GM12878 (cell line): ENCODE results near the gene MAP4K4. TPM values are rescaled to one million over a fixed set of nuclear protein-coding genes. Genes with fewer than 3 reads are reported as not detected.

Experiments
- ATAC-seq: fragments of 200-7000 bp; cut with Tn5 transposase; 3 replicates; pipeline ENCODE4 v1.9.1; 2020; ENCODE audit warnings: mild to moderate bottlenecking, moderate library complexity
- BruUV-seq: library from RNA; stranded (reverse); fragments of 400-500 nt; replicated peaks from 2 replicates; lab custom pipeline; 2021; lab: Mats Ljungman, UMichigan
- CTCF ChIA-PET: fragments of 300-600 bp; sonication (Branson Sonifier 250); formaldehyde crosslinking; extraction: SDS; loops from one replicate; lab custom pipeline; 2021; ENCODE audit warnings: inconsistent platforms; lab: Yijun Ruan, JAX
- POLR2A ChIA-PET: fragments of 350-600 bp; formaldehyde crosslinking; extraction: SDS; loops from one replicate; lab custom pipeline; 2021; ENCODE audit warnings: inconsistent platforms; lab: Charles Lee
- RAD21 ChIA-PET: fragments of 300-600 bp; sonication (Branson Sonifier 250); formaldehyde crosslinking; loops from one replicate; lab custom pipeline; 2023; ENCODE audit warnings: antibody characterized with exemption; ENCODE audit not compliant: unreplicated experiment; lab: Charles Lee
- SMC1A ChIA-PET: fragments of 300-600 bp; sonication (Branson Sonifier 250); formaldehyde crosslinking; loops from one replicate; lab custom pipeline; 2023; ENCODE audit not compliant: unreplicated experiment, uncharacterized antibody; lab: Charles Lee
- DNase-seq: peaks from one replicate; pipeline ENCODE4 v3.0.0-alpha.2; 2011; ENCODE audit warnings: low read depth, low spot score
- FAIRE-seq: peaks from 3 replicates; lab custom pipeline; 2011; peaks lifted over from hg19 to GRCh38; lab: Jason Lieb, UNC
- H2AFZ ChIP-seq: 2 replicates; pipeline ENCODE4 v1.6.0; 2011; ENCODE audit warnings: low read depth, low read length, control low read depth; ENCODE audit not compliant: control insufficient read depth
- H3K27ac ChIP-seq: 2 replicates; pipeline ENCODE4 v1.5.1; 2011; ENCODE audit warnings: control low read depth; ENCODE audit not compliant: control insufficient read depth, insufficient read depth
- H3K27me3 ChIP-seq, 2 experiments: replicated peaks in 1 of 2; 2 replicates each; pipeline versions ENCODE4 v1.6.0 to v1.6.1; 2011; ENCODE audit warnings: low read length in 1 of 2; ENCODE audit not compliant: control insufficient read depth in 2 of 2, insufficient read depth in 2 of 2
- H3K36me3 ChIP-seq, 2 experiments: 2 replicates each; pipeline ENCODE4 v1.5.1; 2011; ENCODE audit warnings: low read length in 1 of 2; ENCODE audit not compliant: control insufficient read depth in 2 of 2, insufficient read depth in 2 of 2
- H3K4me1 ChIP-seq: 2 replicates; pipeline ENCODE4 v1.6.1; 2011; ENCODE audit warnings: mild to moderate bottlenecking, low read length, moderate library complexity, mixed read lengths; ENCODE audit not compliant: control insufficient read depth, insufficient read depth
- H3K4me2 ChIP-seq: 2 replicates; pipeline ENCODE4 v1.6.0; 2011; ENCODE audit warnings: control low read depth; ENCODE audit not compliant: control insufficient read depth, insufficient read depth
- H3K4me3 ChIP-seq: fragments of 200-600 bp; sonication (generic); 2 replicates; pipeline ENCODE4 v1.5.1; 2016
- H3K79me2 ChIP-seq: 2 replicates; pipeline ENCODE4 v1.6.0; 2011; ENCODE audit warnings: low read length; ENCODE audit not compliant: control insufficient read depth, insufficient read depth
- H3K9ac ChIP-seq: 2 replicates; pipeline ENCODE4 v1.8.0; 2011; ENCODE audit warnings: low read length, control low read depth, mixed read lengths; ENCODE audit not compliant: control insufficient read depth, insufficient read depth
- H3K9me3 ChIP-seq: replicated peaks from 3 replicates; pipeline ENCODE4 v1.5.1; 2011; ENCODE audit warnings: mild to moderate bottlenecking, low read length; ENCODE audit not compliant: control insufficient read depth, insufficient read depth
- H4K20me1 ChIP-seq: 2 replicates; pipeline ENCODE4 v1.6.0; 2011; ENCODE audit not compliant: control insufficient read depth, insufficient read depth
- ATF7 ChIP-seq: fragments of 450-650 bp; IDR thresholded peaks from 2 replicates; pipeline ENCODE4 v1.6.1; 2016; ENCODE audit warnings: low read depth, mild to moderate bottlenecking
- DPF2 ChIP-seq: fragments of 450-650 bp; IDR thresholded peaks from 2 replicates; pipeline ENCODE4 v1.6.1; 2017; ENCODE audit warnings: mild to moderate bottlenecking
- EZH2 ChIP-seq: IDR thresholded peaks from 2 replicates; pipeline ENCODE4 v1.6.1; 2012; ENCODE audit warnings: low read depth, mild to moderate bottlenecking, control low read depth, inconsistent platforms, low read length, borderline replicate concordance; ENCODE audit not compliant: control insufficient read depth
- FOXK2 ChIP-seq: fragments of 450-650 bp; IDR thresholded peaks from 2 replicates; pipeline ENCODE4 v1.6.1; 2017; ENCODE audit warnings: mild to moderate bottlenecking, moderate library complexity
- IKZF1 ChIP-seq: fragments of 450-650 bp; conservative IDR thresholded peaks from 2 replicates; pipeline ENCODE4 v1.6.1; 2017; ENCODE audit warnings: antibody characterized with exemption, mild to moderate bottlenecking
- NFIC ChIP-seq: IDR thresholded peaks from 2 replicates; pipeline ENCODE4 v1.6.1; 2012; ENCODE audit warnings: low read depth, mild to moderate bottlenecking, inconsistent platforms, low read length, moderate library complexity
- RFX5 ChIP-seq: IDR thresholded peaks from 2 replicates; pipeline ENCODE4 v1.6.1; 2011; ENCODE audit warnings: low read depth, low read length, improper control_type of control experiment
- RUNX3 ChIP-seq: IDR thresholded peaks from 2 replicates; pipeline ENCODE4 v1.6.1; 2012; ENCODE audit warnings: low read length, inconsistent platforms
- SMC3 ChIP-seq: IDR thresholded peaks from 2 replicates; pipeline ENCODE4 v1.6.1; 2011; ENCODE audit warnings: low read length, improper control_type of control experiment, borderline replicate concordance
- SREBF2 ChIP-seq: IDR thresholded peaks from 2 replicates; pipeline ENCODE4 v1.6.1; 2012; ENCODE audit warnings: mild to moderate bottlenecking, low read length
- SUZ12 ChIP-seq: fragments of 200-600 bp; sonication (generic); IDR thresholded peaks from one replicate; pipeline ENCODE4 v1.6.1; 2018; ENCODE audit warnings: antibody characterized with exemption, mild to moderate bottlenecking; ENCODE audit not compliant: unreplicated experiment
- TCF7 ChIP-seq: IDR thresholded peaks from 2 replicates; pipeline ENCODE4 v1.6.1; 2014; ENCODE audit warnings: antibody characterized with exemption, borderline replicate concordance
- ZBTB4 ChIP-seq: fragments of 450-650 bp; formaldehyde crosslinking; IDR thresholded peaks from 2 replicates; pipeline ENCODE4 v1.4.0; 2022; ENCODE audit warnings: mild to moderate bottlenecking, moderate library complexity
- ZNF207 ChIP-seq: fragments of 450-650 bp; IDR thresholded peaks from 2 replicates; pipeline ENCODE4 v1.6.1; 2014; ENCODE audit warnings: antibody characterized with exemption, mild to moderate bottlenecking, borderline replicate concordance
- WGBS: methylation state at CpG from one replicate; pipeline ENCODE4 v1.1.6; 2016; ENCODE audit warnings: low lambda C conversion rate; ENCODE audit not compliant: insufficient replicate concordance, insufficient coverage; ENCODE audit errors: missing lambda C conversion rate; 5-methylcytosine and 5-hydroxymethylcytosine counted together
- in situ Hi-C: fragments of 300-500 bp; cut with MboI; formaldehyde crosslinking; loops from 9 replicates; pipeline ENCODE4 v1.14.3; 2018; ENCODE audit warnings: mixed read lengths
- intact Hi-C: fragments of 100-400 bp; cut with micrococcal nuclease; formaldehyde crosslinking; loops from one replicate; pipeline ENCODE4 v1.14.2; 2022; ENCODE audit not compliant: unreplicated experiment
- polyA plus RNA-seq, 11 experiments: library from polyadenylated mRNA; depleted of rRNA in 4 of 11; unstranded in 6 of 11; stranded (reverse) in 5 of 11; fragments of >200 nt; fragmentation: Nextera tagmentation in 4 of 11; fragmentation: Illumina TruSeq in 1 of 11; extraction: Ambion mirVana in 4 of 11; extraction: Trizol in 1 of 11; gene quantifications; 1 replicate in 1 of 11; 2 replicates in 10 of 11; pipeline versions ENCODE4 v1.2.1 to v1.2.3, GENCODE V29; 2011 to 2016; ENCODE audit warnings: inconsistent platforms in 2 of 11, missing spikeins in 2 of 11, low read depth in 1 of 11
- total RNA-seq, 4 experiments: library from RNA; depleted of rRNA in 3 of 4; stranded (reverse); fragments of >200 nt in 3 of 4; fragmentation: Illumina TruSeq in 1 of 4; extraction: Trizol in 1 of 4; gene quantifications; 2 replicates each; pipeline versions ENCODE4 v1.2.1 to v1.2.3, GENCODE V29; 2013 to 2021
- TF ChIP-seq, protein P1 (sequence below): fragments of 450-650 bp; IDR thresholded peaks from 2 replicates; pipeline ENCODE4 v1.6.1; 2017; ENCODE audit warnings: mild to moderate bottlenecking, moderate library complexity
- TF ChIP-seq, protein P2 (sequence below): IDR thresholded peaks from 2 replicates; pipeline ENCODE4 v1.6.1; 2012; ENCODE audit warnings: low read depth, low read length, improper control_type of control experiment

Gene MAP4K4
- total and polyA plus RNA-seq, 10 of the 15 experiments (the other 5 are each of a cell fraction or from before 2014, with no cell fraction given): 1.9 to 50.4 (median 9.7) TPM

- H3K9ac ChIP-seq: no peak overlapping the region
- in situ Hi-C loops: loop anchor here (10.0 kb wide), 1 partner anchor 476 kb away; no protein-coding TSS in a partner anchor
- 27% methylated on average over 4 of the region's 4 CpGs for WGBS
- no peak overlapping the region for H2AFZ ChIP-seq
- no peaks in the 10 kb centered on the region for H3K79me2 ChIP-seq
- ChIA-PET RAD21 (no interaction called here), CTCF (interaction anchor here (5.7 kb wide), 1 partner anchor 11 kb away, joined by 22 read pairs; no protein-coding TSS in a partner anchor), POLR2A (interaction anchor here (2.0 kb wide), 1 partner anchor 11 kb away, joined by 5 read pairs; no protein-coding TSS in a partner anchor), SMC1A (interaction anchor here (1.9 kb wide), 1 partner anchor 10 kb away, joined by 7 read pairs; no protein-coding TSS in a partner anchor)
- H3K4me2 ChIP-seq: no peak overlapping the region
- H3K4me3 ChIP-seq: no peak overlapping the region
- no peaks in the 10 kb centered on the region for H3K4me1 ChIP-seq
- no peaks in the 10 kb centered on the region for H3K27me3 ChIP-seq
- no peaks in the 10 kb centered on the region for H3K9me3 ChIP-seq
- H3K27ac ChIP-seq: no peak overlapping the region
- DNase-seq (no peak), ATAC-seq (peak; percentile 58), FAIRE-seq (no peak)
- no peaks in the 10 kb centered on the region for H4K20me1 ChIP-seq
- no TSS peak for BruUV-seq
- no peaks in the 10 kb centered on the region for H3K36me3 ChIP-seq
- intact Hi-C loops: no loop called here
- no peak for TF ChIP-seq NFIC
- no peak for TF ChIP-seq ZNF207
- TF ChIP-seq, protein P1, sequence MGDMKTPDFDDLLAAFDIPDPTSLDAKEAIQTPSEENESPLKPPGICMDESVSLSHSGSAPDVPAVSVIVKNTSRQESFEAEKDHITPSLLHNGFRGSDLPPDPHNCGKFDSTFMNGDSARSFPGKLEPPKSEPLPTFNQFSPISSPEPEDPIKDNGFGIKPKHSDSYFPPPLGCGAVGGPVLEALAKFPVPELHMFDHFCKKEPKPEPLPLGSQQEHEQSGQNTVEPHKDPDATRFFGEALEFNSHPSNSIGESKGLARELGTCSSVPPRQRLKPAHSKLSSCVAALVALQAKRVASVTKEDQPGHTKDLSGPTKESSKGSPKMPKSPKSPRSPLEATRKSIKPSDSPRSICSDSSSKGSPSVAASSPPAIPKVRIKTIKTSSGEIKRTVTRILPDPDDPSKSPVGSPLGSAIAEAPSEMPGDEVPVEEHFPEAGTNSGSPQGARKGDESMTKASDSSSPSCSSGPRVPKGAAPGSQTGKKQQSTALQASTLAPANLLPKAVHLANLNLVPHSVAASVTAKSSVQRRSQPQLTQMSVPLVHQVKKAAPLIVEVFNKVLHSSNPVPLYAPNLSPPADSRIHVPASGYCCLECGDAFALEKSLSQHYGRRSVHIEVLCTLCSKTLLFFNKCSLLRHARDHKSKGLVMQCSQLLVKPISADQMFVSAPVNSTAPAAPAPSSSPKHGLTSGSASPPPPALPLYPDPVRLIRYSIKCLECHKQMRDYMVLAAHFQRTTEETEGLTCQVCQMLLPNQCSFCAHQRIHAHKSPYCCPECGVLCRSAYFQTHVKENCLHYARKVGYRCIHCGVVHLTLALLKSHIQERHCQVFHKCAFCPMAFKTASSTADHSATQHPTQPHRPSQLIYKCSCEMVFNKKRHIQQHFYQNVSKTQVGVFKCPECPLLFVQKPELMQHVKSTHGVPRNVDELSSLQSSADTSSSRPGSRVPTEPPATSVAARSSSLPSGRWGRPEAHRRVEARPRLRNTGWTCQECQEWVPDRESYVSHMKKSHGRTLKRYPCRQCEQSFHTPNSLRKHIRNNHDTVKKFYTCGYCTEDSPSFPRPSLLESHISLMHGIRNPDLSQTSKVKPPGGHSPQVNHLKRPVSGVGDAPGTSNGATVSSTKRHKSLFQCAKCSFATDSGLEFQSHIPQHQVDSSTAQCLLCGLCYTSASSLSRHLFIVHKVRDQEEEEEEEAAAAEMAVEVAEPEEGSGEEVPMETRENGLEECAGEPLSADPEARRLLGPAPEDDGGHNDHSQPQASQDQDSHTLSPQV: no peak
- TF ChIP-seq, protein P2, sequence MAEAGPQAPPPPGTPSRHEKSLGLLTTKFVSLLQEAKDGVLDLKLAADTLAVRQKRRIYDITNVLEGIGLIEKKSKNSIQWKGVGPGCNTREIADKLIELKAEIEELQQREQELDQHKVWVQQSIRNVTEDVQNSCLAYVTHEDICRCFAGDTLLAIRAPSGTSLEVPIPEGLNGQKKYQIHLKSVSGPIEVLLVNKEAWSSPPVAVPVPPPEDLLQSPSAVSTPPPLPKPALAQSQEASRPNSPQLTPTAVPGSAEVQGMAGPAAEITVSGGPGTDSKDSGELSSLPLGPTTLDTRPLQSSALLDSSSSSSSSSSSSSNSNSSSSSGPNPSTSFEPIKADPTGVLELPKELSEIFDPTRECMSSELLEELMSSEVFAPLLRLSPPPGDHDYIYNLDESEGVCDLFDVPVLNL: no peak
- TF ChIP-seq RUNX3: 0 out of 2 replicates have a peak, but pooled peaks have one; percentile 7
- no peak for TF ChIP-seq TCF7
- TF ChIP-seq DPF2: no peak
- TF ChIP-seq EZH2: no peak
- TF ChIP-seq ATF7: no peak
- no peak for TF ChIP-seq FOXK2
- no peak for TF ChIP-seq SUZ12
- no peak for TF ChIP-seq SREBF2
- TF ChIP-seq IKZF1: 0 out of 2 replicates have a peak, but pooled peaks have one; percentile 28
- no peak for TF ChIP-seq RFX5
- TF ChIP-seq ZBTB4 (CRISPR knock-in tag): no peak
- TF ChIP-seq SMC3: no peak
Observed at GRCh38 chr2:101820519-101820918, 123.0 kb downstream of the MAP4K4 start.
